ENCODE measurements around the gene TMEM223. TPM values are rescaled to one million over a fixed set of nuclear protein-coding genes. Genes with fewer than 3 reads are reported as not detected.

Gene TMEM223
- total and polyA plus RNA-seq, 2 experiments from 2014 or later = 31.4 to 32.0 TPM

DNA sequence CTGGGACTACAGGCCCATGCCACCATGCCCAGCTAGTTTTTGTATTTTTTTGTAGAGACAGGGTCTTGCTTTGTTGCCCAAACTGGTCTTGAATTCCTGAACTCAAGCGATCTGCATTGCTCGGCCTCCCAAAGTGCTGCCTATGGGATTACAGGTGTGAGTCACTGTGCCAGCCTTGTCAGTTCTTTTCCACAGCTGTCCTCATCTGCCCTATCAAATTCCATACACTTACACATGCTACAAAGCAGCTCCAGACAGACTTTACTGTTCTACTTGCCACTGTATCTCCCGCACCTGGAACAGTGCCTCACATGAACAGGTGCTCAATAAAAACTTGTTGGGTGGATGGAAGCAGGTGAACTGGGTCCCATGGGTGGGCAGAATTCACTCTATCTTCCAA lies 31.9 kb upstream of the TMEM223 start:
- no peak overlapping the region for H3K4me2 ChIP-seq (ENCODE audit: unreplicated experiment)
- H3K9ac ChIP-seq = no peak overlapping the region
- 75 to 88% methylated on average over 3 of the region's 3 CpGs for WGBS, 2 experiments (ENCODE audit: low coverage in 1 of 2, low lambda C conversion rate in 2 of 2, missing lambda C conversion rate in 2 of 2)
- no peaks in the 10 kb centered on the region for H3K4me1 ChIP-seq (ENCODE audit: insufficient read depth)
- no peaks in the 10 kb centered on the region for H3K9me2 ChIP-seq (ENCODE audit: insufficient read depth)
- H3K9me3 ChIP-seq (ENCODE audit: low read depth) = no peaks in the 10 kb centered on the region
- no peak for TF ChIP-seq EZH2phosphoT487 (IDR thresholded peaks at IDR 0.05; ENCODE audit: insufficient read depth, low read depth)
- TF ChIP-seq EZH2 (IDR thresholded peaks at IDR 0.05; ENCODE audit: insufficient read depth, poor library complexity, severe bottlenecking) = no peak
- DNase-seq = no peak
- in situ Hi-C loops (cut with MboI) = no loop called here
- no peaks in the 10 kb centered on the region; the same call in 1 of the 2 replicates for H4K20me1 ChIP-seq (ENCODE audit: insufficient read depth)
- 0 out of 2 replicates have a peak, but pooled peaks cover 6% of the 10 kb centered on the region for H3F3A ChIP-seq (ENCODE audit: insufficient read depth)
- no peak overlapping the region for H2AFZ ChIP-seq
- H3K27ac ChIP-seq = no peak overlapping the region
- H3K79me2 ChIP-seq (ENCODE audit: insufficient read depth) = peaks cover 65% of the 10 kb centered on the region
- H3K36me3 ChIP-seq (ENCODE audit: low read depth) = peaks cover 69% of the 10 kb centered on the region
- no peak overlapping the region for H3K4me3 ChIP-seq
- H3K27me3 ChIP-seq (replicated peaks; ENCODE audit: insufficient read depth) = no peaks in the 10 kb centered on the region

DNA sequence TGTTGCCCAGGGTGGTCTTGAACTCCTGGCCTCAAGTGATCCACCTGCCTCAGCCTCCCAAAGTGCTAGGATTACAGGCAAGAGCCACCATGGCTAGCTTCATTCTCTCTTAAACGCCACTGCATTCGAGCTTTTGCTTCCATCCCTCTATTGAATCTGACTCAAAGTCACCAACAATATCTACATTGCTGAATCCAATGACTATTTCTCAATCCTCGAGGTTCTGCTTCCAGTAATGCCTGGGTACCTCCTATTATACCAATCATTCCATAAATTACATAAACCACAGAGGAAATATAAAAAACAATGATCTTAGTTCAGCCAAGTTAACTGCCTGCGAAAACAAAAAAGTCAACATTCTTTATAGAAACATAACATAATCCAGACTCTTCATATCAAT lies 25.3 kb upstream of the TMEM223 start:
- H3K9ac ChIP-seq = no peak overlapping the region
- 88 to 91% methylated on average over 4 of the region's 4 CpGs for WGBS, 2 experiments (ENCODE audit: low coverage in 1 of 2, low lambda C conversion rate in 2 of 2, missing lambda C conversion rate in 2 of 2)
- H3K27ac ChIP-seq = no peak overlapping the region
- H3K4me1 ChIP-seq (ENCODE audit: insufficient read depth) = no peaks in the 10 kb centered on the region
- H3K9me2 ChIP-seq (ENCODE audit: insufficient read depth) = no peaks in the 10 kb centered on the region
- no peaks in the 10 kb centered on the region for H3K27me3 ChIP-seq (replicated peaks; ENCODE audit: insufficient read depth)
- no peak for DNase-seq
- H3K4me2 ChIP-seq (ENCODE audit: unreplicated experiment) = no peak overlapping the region
- no peak overlapping the region for H3K4me3 ChIP-seq
- peaks cover 19% of the 10 kb centered on the region; the same call in 1 of the 2 replicates for H3K79me2 ChIP-seq (ENCODE audit: insufficient read depth)
- H4K20me1 ChIP-seq (ENCODE audit: insufficient read depth) = no peaks in the 10 kb centered on the region; the same call in 1 of the 2 replicates
- TF ChIP-seq EZH2phosphoT487 (IDR thresholded peaks at IDR 0.05; ENCODE audit: insufficient read depth, low read depth) = no peak
- no peak for TF ChIP-seq EZH2 (IDR thresholded peaks at IDR 0.05; ENCODE audit: insufficient read depth, poor library complexity, severe bottlenecking)
- no peaks in the 10 kb centered on the region for H3K9me3 ChIP-seq (ENCODE audit: low read depth)
- peaks cover 5% of the 10 kb centered on the region; the same call in 1 of the 2 replicates for H3F3A ChIP-seq (ENCODE audit: insufficient read depth)
- in situ Hi-C loops (cut with MboI) = no loop called here
- H3K36me3 ChIP-seq (ENCODE audit: low read depth) = peaks cover 55% of the 10 kb centered on the region
- no peak overlapping the region for H2AFZ ChIP-seq

DNA sequence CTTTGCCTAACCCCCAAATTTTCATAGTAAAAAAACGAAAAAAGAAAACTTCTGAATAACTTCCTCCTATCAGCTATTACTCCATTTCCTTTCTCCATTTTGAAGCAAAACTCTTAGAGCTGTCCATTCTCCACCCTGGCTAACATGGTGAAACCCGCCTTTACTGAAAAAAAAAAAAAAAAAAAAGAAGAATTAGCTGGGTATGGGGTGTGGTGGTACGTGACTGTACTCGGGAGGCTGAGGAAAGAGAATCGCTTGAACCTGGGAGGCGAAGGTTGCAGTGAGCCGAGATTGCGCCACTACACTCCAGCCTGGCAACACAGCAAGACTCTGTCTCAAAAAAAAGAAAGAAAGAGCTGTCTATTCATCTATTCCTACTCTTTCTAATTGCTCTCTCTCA lies 24.8 kb upstream of the TMEM223 start:
- no peak overlapping the region for H2AFZ ChIP-seq
- DNase-seq = no peak
- no peaks in the 10 kb centered on the region for H3K9me3 ChIP-seq (ENCODE audit: low read depth)
- H3K36me3 ChIP-seq (ENCODE audit: low read depth) = peaks cover 52% of the 10 kb centered on the region
- H3K27me3 ChIP-seq (replicated peaks; ENCODE audit: insufficient read depth) = no peaks in the 10 kb centered on the region
- in situ Hi-C loops (cut with MboI) = no loop called here
- no peak overlapping the region for H3K4me3 ChIP-seq
- peaks cover 16% of the 10 kb centered on the region; the same call in 1 of the 2 replicates for H3K79me2 ChIP-seq (ENCODE audit: insufficient read depth)
- no peaks in the 10 kb centered on the region for H3K4me1 ChIP-seq (ENCODE audit: insufficient read depth)
- H3K4me2 ChIP-seq (ENCODE audit: unreplicated experiment) = no peak overlapping the region
- H3K9me2 ChIP-seq (ENCODE audit: insufficient read depth) = no peaks in the 10 kb centered on the region
- 95 to 98% methylated on average over 8 of the region's 8 CpGs for WGBS, 2 experiments (ENCODE audit: low coverage in 1 of 2, low lambda C conversion rate in 2 of 2, missing lambda C conversion rate in 2 of 2)
- no peak overlapping the region for H3K9ac ChIP-seq
- H4K20me1 ChIP-seq (ENCODE audit: insufficient read depth) = no peaks in the 10 kb centered on the region; the same call in 1 of the 2 replicates
- H3K27ac ChIP-seq = no peak overlapping the region
- H3F3A ChIP-seq (ENCODE audit: insufficient read depth) = peaks cover 10% of the 10 kb centered on the region; the same call in 1 of the 2 replicates
- TF ChIP-seq EZH2 (IDR thresholded peaks at IDR 0.05; ENCODE audit: insufficient read depth, poor library complexity, severe bottlenecking) (no peak), EZH2phosphoT487 (IDR thresholded peaks at IDR 0.05; ENCODE audit: insufficient read depth, low read depth) (no peak)

DNA sequence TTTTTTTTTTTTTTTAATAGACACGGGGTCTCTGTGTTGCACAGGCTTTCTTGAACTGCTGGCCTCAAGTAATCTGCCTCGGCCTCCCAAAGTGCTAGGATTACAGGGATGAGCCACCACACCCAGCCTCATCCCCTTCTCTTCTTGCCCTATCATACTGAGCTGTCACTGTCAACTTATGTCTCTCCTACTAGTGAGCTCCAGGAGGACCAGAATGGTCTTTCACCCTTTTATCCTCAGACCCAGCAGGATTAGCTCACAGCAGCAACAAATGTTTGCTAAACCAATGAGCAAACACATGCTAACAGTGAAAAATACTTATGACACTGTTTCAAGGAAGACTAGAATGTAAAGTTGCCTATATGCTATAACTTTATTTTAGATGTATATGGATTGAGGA lies 19.9 kb upstream of the TMEM223 start:
- no peak overlapping the region for H3K27ac ChIP-seq
- DNase-seq = no peak
- no peak overlapping the region for H3K9ac ChIP-seq
- H3K9me2 ChIP-seq (ENCODE audit: insufficient read depth) = no peaks in the 10 kb centered on the region
- H3F3A ChIP-seq (ENCODE audit: insufficient read depth) = peaks cover 43% of the 10 kb centered on the region
- H3K4me1 ChIP-seq (ENCODE audit: insufficient read depth) = peaks cover 13% of the 10 kb centered on the region
- in situ Hi-C loops (cut with MboI) = no loop called here
- TF ChIP-seq EZH2 (IDR thresholded peaks at IDR 0.05; ENCODE audit: insufficient read depth, poor library complexity, severe bottlenecking) (no peak), EZH2phosphoT487 (IDR thresholded peaks at IDR 0.05; ENCODE audit: insufficient read depth, low read depth) (no peak)
- no peaks in the 10 kb centered on the region for H3K27me3 ChIP-seq (replicated peaks; ENCODE audit: insufficient read depth)
- H4K20me1 ChIP-seq (ENCODE audit: insufficient read depth) = no peaks in the 10 kb centered on the region
- H3K9me3 ChIP-seq (ENCODE audit: low read depth) = no peaks in the 10 kb centered on the region
- H3K4me3 ChIP-seq = no peak overlapping the region
- 27 to 34% methylated on average over 2 of the region's 2 CpGs for whole genome bisulfite sequencing, 2 experiments (ENCODE audit: low coverage in 1 of 2, low lambda C conversion rate in 2 of 2, missing lambda C conversion rate in 2 of 2)
- no peak overlapping the region for H3K4me2 ChIP-seq (ENCODE audit: unreplicated experiment)
- H3K79me2 ChIP-seq (ENCODE audit: insufficient read depth) = no peaks in the 10 kb centered on the region
- peaks cover 21% of the 10 kb centered on the region for H3K36me3 ChIP-seq (ENCODE audit: low read depth)
- no peak overlapping the region for H2AFZ ChIP-seq

DNA sequence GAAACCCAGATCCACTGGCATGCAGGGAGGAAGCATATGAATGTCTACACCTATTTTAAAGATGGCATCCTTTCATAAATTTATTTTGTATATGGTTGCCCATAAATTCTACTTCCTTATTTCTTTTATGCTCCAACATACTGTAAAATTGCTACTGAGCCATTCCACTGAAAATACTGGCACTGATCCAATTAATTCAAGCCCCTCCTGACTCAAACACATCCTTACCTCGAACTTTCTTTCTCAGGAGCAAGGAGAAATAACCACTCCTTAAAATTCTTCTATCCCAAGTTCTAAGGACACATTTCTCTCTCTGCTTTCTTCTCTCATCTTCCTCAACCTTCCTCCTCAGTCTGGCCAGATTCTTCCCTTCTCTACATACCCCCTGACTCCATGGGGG lies 18.9 kb upstream of the TMEM223 start:
- TF ChIP-seq EZH2 (IDR thresholded peaks at IDR 0.05; ENCODE audit: insufficient read depth, poor library complexity, severe bottlenecking) = no peak
- no peak for TF ChIP-seq EZH2phosphoT487 (IDR thresholded peaks at IDR 0.05; ENCODE audit: insufficient read depth, low read depth)
- H2AFZ ChIP-seq = no peak overlapping the region
- in situ Hi-C loops (cut with MboI) = no loop called here

More for the DNA sequence above, 18.9 kb upstream of the TMEM223 start:
- Histone ChIP-seq H3K9me2 (ENCODE audit: insufficient read depth) (no peaks in the 10 kb centered on the region), H3K36me3 (ENCODE audit: low read depth) (peaks cover 12% of the 10 kb centered on the region), H3K27ac (no peak overlapping the region), H4K20me1 (ENCODE audit: insufficient read depth) (no peaks in the 10 kb centered on the region), H3K9ac (no peak overlapping the region), H3K27me3 (replicated peaks; ENCODE audit: insufficient read depth) (no peaks in the 10 kb centered on the region), H3K4me2 (ENCODE audit: unreplicated experiment) (no peak overlapping the region), H3K4me1 (ENCODE audit: insufficient read depth) (peaks cover 20% of the 10 kb centered on the region), H3F3A (ENCODE audit: insufficient read depth) (peaks cover 50% of the 10 kb centered on the region), H3K4me3 (no peak overlapping the region), H3K79me2 (ENCODE audit: insufficient read depth) (no peaks in the 10 kb centered on the region), H3K9me3 (ENCODE audit: low read depth) (no peaks in the 10 kb centered on the region)
- DNase-seq = no peak
- WGBS, 2 experiments (ENCODE audit: low coverage in 1 of 2, low lambda C conversion rate in 2 of 2, missing lambda C conversion rate in 2 of 2) = 6 to 12% methylated on average over 1 of the region's 1 CpG
